22Rv1 (cell line): ENCODE data around the gene LSS.

ENCODE experiments used
- H3K27ac ChIP-seq: fragments of 450-650 bp; 2 replicates; pipeline ENCODE4 v1.5.1; 2017
- CTCF ChIP-seq: fragments of 450-650 bp; IDR thresholded peaks from 2 replicates; pipeline ENCODE4 v1.5.1; 2017; ENCODE audit warnings: mild to moderate bottlenecking
- ZFX ChIP-seq: fragments of 450-650 bp; IDR thresholded peaks from 2 replicates; pipeline ENCODE4 v1.6.1; 2017; ENCODE audit warnings: antibody characterized with exemption, borderline replicate concordance

The LSS gene

DNA sequence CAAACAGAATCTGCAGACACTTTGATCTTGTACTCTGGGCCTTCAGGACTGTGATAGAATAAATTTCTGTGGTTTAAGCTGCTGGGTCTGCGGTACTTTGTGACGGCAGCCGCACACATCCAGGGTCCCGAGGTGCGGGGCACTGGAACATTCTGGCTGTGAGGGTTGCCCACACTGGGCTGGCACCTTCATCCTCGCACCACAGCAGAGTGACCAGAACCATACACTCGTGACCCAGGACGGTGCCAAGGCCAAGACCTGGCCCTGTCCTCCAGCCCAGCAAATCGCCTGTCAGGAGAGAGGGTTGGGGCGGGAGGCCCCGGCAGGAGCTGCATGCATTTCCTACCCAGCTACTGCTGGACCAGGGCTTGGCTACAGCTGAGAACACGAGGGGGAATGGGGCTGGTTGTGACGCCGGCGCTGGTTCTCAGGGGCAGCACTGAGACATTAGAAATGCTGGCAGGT, 70.6 kb downstream of the LSS start:
- TF ChIP-seq ZFX (no peak), CTCF (no peak)
- H3K27ac ChIP-seq: no peak overlapping the region

- H3K27ac ChIP-seq: no peak overlapping the region
- TF ChIP-seq ZFX (no peak), CTCF (no peak)
Measured at GRCh38 chr21:46157396-46157986, 71.1 kb downstream of the LSS start.

DNA sequence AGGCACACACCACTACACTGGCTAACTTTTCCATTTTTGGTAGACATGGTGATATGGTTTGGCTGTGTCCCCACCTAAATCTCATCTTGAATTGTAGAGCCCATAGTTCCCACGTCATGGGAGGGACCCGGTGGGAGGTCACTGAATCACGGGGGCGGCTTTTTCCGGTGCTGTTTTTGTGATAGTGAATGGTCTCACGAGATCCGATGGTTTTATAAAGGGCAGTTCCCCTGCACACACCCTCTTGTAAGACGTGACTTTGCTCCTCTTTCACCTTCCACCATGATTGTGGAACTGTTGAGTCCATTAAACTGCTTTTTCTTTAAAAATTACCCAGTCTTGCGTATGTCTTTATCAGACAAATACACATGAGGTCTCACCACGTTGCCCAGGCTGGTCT, 71.9 kb downstream of the LSS start:
- H3K27ac ChIP-seq: no peak overlapping the region
- TF ChIP-seq ZFX (no peak), CTCF (no peak)

DNA sequence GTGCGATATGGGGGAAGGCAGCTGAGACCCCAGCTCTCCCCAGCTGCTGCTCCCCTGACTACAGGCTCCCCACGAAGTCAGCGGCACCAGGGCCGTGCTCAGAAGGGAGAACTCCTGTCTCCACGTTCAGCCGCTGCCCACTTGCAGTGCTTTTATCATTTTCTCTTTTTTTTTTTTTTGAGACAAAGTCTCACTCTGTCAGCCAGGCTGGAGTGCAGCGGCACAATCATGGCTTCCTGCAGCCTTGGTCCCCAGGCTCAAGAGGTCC, 72.3 kb downstream of the LSS start:
- H3K27ac ChIP-seq: no peak overlapping the region
- TF ChIP-seq ZFX (no peak), CTCF (no peak)

DNA sequence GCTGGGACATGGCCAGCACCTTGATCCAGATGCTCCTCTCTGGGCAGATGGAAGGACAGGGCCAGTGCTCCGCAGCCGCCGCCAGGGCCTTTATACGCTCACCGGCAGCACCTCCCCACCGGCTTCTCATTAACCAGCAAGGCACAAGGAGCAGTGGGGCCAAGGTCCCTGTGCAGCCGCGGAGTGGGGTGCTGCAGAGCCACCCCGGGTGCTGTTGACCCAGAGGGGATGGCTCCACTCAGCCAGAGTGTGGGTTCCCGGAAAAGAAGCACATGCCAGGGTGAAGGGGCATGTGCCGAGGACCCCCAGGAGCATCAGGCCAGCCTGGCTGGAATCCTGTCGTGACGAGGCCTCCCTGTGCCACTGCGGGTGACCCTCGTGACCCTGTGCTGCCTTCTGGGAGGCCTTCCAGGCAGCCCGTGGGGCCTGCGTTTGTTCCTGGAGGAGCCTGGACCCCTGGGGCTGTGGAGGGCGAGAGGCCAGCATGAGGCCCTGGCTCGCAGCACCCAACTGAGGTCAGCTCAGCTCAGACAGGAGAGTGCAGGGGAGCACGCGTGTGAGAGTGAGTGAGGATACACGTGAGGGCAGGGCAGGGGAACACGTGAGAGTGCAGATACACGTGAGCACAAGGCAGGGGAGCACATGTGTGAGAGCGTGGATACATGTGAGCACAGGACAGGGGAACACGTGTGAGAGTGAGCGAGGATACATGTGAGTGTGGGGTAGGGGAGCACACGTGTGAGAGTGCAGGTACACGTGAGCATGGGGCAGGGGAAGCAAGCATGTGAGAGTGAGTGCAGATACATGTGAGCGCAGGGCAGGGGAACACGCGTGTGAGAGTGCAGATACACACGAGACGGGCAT, 72.8 kb downstream of the LSS start, which contains the start of gene FTCD:
FTCD (minus strand) TSS at position 66 of the 864 bp plus-strand sequence; CDS start at position 10, 56 bp downstream.
- no peak for TF ChIP-seq ZFX
- TF ChIP-seq CTCF: no peak
- H3K27ac ChIP-seq: no peak within 1 kb of the TSS

GRCh38 chr21:46154955-46155513, 73.5 kb downstream of the LSS start:
- TF ChIP-seq ZFX: no peak
- TF ChIP-seq CTCF: no peak
- H3K27ac ChIP-seq: no peak overlapping the region
